Kidney capillary endothelial cell (primary cell): Measurements from ENCODE around the gene CAPZA1.

Experiments
- DNase-seq: peaks from one replicate; pipeline ENCODE4 v3.0.0-alpha.2; 2018; ENCODE audit warnings: low spot score

Gene CAPZA1

DNA sequence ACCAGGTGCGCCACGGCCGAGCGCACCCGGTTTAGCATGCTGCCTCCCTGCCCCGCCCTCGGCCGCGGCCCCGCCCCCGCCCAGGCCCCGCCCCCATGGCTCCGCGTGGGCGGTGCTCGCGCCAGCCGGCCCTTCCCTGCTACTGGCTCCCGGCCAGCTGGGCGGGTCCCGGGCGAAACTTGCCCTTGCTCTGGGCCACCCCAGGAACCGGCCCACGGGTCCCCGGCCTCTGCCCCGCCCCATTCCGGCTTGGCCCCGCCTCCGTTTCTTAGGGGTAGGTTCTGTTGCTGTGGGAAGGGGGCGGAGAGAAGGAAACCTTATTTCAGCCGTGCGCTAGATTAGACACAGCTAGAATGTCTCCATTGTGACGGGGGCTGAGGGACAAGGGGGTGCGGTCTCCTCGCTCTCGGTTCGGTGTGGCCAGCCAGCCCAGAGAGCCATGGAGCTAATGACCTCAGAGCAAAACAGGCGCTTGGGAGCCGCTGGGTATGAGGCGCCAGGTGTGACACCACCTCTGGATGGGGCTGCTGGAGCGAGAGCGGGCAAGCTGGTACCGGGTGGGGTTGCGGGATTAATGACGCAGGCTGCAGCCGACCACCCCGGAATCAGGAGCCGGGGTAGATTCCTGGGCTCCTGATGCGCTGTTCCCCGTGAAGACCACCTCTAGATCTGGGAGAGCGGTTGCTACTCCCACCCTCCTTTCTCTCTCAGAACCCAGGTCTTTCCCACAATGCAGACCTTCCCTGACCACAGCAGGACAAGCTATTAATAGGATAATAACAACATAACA lies 95.8 kb downstream of the CAPZA1 start, which contains the start of gene PPM1J:
PPM1J (minus strand) TSS at position 69 of the 790 bp plus-strand sequence; CDS start at position 38, 31 bp downstream.
- peak; percentile 91 for DNase-seq

DNA sequence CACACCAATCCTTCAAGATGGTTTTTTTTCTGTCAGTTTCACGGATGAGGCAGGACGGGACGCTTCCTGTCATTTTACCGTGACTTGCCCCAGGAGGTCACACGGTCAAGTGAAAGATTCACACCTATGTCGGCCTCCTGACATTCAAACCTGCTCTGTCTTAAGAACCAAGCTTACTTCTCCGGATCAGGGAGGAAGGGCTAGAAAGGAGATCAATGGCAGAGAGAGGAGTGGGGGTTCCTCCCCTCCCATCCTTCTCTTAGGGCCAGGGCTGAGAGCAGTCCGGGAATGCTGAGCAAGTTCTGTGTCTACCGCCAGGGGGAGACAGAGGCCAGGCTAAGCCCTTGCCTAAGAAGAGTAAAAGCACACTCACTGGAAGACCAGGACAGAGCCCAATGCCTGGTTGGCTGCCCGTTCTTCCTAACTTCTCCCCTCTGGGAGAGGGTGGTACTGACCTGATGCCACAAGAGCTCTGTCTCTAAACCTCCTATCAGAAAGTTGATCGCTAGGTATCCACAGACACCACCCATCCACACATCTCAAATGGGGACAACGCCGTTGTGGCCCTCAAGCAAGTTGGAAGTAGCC lies 96.6 kb downstream of the CAPZA1 start:
- DNase-seq = peak; percentile 94

DNA sequence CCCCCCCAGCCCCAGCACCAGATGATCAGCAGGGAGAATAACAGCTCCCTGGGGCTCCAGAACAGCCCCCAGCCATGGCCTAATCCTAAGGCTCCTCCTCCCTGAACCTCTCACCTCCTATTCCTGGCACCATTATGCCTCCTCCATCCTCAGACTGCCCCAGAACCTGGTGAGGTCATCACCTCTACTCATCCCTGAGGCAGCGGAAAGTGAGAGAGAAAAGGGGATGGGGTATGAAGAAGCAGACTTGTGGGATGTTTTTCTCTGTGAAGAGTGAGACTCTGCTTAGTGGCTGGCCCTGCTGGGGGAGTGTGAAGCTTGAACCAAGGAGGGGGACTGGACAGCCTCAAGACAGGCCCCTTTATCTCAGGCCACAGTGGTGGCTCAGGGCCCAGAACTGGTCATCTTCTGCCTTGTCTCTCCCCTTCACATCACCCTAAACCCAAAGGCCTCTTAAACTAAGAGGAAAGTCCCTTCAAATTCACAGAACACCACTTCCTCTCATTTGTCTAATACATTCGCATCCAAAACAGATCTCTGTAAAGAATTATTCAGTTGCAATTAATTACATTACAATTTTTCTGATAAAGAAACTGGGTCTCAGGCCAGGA lies 97.7 kb downstream of the CAPZA1 start:
- DNase-seq = no peak

DNA sequence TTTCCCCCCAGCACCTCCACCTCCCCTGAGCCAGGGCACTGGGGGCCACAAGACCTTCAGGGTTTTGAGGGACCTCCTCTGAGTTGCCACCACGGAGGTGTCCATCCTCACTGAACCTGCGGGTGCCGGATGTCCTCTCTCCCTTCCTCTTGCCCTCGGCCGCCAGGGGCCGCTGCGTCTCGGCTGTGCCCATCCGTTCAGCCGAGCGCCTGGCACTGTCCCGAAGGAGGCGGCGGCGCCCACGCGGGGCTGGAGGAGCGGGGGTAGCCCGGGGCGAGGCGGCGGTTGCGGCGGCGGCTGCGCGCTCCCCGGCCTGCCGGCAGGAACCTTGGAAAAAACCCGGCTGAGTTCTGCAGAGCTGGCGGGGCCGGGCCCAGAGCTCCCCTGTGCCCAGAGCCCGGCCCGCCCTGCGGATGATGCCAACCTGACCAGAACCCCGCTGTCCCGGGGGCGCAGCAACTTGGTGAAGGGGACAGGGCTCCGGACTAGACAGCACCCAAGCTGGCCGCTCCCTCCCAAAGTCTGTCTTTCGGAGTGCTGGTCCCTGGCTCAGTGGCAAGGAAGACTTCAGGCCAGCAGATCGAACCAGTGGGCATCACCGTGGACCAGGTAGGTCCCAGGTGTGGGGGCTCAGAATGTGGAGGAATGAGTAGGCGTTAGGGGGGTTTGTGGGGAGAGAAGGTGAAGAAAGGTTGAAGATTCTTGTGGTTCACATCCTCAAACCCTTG lies 99.2 kb downstream of the CAPZA1 start:
- DNase-seq = peak; percentile 71

DNA sequence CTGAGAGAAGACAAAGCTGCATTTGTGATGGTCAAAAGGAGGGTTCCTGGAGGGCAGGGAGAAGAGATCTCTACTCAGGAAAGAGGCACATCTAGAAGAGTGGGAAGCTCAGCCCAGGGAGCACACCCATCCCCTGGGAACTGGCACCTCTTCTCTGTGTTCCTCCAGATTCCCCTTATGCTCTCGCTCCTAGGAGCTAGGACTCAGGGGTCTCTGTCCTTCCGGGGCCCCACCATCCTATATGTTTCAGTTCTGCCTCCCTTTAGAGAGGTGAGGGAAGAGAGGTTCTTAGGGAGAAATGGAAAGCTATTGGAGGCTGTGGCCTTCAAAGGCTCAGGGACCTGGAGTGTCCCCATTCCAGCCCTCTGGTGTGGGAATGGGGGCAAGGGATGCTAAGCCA lies 100.1 kb downstream of the CAPZA1 start:
- no peak for DNase-seq

DNA sequence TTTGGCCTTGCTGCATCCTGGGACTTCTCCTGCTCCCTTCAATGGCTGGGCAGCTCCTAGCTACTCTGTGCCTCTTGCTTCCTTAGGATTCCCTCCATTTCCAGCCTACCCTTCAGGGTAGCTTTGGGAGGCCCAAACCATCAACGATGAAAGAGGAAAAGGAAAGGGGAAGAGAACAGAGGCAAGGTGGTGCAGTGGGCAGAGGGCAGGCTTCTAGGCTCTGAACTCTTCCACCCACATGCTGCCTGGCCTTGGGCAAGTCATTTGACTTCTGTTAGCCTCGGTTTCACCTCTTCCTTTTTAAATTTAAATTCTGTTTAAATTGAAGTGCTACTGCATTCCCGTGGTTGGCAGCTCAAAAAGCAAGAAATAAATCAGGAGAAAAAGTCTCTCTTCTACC lies 101.2 kb downstream of the CAPZA1 start:
- no peak for DNase-seq
